HG03432 (cell line): ENCODE data around the gene PALM3.
A peak's percentile ranks its signal among the peaks of the same experiment; 100 is the strongest.

Experiments
- ATAC-seq: cut with Tn5 transposase; IDR thresholded peaks from one replicate; pipeline ENCODE4 v1.9.1; 2021; ENCODE audit warnings: mild to moderate bottlenecking, moderate library complexity; ENCODE audit not compliant: unreplicated experiment

The PALM3 gene

DNA sequence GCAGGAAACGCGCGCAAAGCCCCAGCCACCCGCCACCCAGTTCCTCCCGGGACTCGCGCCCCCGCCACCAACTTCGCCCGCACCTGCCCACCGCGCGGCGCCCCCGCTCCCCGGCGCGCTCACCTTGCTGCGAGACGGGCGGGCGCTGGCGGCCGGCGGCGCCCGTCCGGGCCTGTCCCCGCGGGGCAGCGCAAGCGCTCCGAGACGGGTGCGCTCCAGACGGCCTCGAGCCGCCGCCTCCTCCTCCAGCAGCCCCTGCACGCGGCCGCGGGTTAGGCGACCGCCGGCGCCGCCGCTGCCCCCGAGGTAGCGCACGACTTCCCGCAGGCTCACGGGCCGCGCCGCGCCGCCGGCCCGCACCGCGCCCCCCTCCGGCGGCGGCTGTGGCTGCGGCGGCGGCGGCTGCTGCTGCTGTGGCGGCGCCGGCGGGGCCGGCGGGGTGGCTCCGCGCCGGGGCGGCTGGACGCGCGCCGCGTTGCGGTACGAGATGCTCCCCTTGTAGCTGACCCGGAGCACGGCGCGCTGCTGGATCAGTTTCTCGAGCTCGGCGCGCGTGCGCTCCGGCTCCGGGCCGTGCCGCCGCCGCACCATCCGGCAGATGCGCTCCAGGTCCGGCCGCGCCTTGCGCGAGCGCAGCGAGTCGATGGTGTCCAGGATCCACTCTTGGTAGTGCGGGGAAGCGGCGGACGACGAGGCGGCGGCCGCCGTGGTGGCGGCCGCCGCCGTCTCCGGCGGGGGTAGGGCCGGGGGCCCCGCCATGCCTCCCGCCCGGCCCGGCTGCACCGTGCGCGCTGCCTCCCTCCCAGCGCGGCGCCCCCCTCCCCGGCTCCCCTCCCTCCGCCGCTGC, 28.0 kb upstream of the PALM3 start:
- no peak for ATAC-seq

DNA sequence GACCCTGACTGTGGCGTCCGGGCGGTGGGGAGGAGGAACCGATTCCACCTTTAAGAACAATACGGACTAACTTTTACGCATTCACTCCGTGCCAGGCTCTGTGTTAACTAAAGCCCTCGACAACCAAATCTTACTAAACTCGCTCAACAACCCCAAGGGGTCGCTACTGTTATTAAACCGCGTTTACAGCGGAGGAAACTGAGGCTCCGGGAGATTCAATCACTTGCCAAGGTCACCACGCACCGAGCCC, 27.5 kb upstream of the PALM3 start:
- no peak for ATAC-seq

DNA sequence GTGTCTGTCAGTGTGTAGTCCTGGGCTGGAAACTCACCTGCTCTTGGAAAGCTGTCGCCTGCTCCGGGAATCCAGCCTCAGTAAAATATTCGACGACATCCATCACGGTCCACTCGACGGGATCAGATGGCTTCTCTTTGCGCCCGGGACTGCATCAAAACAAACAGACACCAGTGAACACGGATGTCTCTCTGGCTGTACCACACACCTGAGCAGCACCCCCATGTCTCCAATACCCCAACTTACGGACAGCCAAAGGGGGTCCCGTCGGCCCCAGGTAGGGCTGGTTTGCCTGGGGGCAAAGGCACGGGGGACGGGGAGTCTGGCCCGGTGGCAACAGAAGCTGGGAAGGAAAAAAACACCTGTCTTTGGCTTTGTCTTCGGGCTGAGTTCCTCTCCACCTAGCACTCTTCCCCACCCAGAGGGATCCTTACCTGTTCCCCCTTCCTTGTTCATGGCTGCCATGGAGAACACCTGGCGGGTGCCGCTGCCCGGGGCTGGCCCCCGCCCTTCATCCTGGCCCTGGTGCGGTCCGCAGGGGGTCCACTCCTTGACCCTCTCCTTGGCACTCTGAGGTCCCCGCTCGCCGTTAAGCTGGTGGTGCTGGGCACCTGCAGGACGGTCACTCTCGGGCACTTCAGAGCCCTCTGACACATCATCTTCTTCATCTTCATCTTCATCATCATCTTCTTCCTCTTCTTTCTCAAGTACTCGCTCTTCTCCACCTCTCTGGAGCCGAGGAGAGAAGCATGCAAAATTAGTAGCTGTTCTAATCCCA, 26.9 kb upstream of the PALM3 start:
- ATAC-seq: no peak

DNA sequence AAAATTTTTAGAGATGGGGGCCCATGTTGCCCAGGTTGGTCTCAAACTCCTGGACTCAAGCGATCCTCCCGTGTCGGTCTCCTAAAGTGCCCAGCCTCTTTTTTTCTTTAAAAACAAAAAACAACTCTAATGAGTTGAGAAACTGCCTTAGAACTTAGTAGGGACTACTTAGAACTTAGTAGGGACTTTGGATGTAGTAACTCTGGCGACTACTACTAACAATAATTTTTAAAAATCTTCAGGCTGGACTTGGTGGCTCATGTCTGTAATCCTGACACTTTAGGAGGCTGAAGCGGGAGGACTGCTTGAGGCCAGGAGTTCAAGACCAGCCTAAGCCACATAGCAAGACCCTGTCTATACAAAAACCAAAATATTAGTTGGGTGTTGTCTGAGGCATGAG, 24.2 kb upstream of the PALM3 start:
- ATAC-seq: no peak

DNA sequence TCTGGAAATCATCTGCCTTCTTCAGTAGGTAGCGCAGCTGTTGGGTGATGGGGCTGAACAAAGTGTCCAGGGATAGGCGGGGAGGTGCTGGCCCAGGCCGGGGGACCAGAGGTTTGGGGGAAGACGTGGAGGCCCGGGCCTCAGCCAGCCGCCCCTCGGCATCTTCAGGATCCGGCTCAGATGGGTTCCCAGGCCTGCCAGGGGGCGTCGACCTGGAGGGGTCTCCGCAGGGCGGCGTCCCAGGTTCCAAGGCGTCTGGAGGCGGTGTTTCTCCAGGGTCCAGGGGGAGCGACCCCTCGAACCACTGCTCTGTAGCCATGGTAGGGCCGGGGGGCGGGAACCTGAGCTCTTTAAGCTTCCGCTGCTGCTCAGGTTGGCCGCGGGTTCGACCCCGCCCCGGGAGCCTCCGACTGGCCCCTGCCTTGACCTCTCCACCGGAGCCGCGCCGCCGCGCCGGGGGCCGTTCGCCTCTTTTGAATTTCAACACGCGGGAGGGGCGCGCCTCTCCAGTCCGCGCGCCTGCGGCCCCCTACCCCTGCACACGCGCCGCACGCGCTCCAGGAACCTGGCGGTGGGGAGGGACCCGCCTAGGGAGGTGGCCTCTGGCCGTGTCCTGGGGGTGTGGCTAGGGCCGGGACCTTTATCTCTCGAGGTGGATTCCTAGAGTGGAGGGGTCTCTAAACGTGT, 23.6 kb upstream of the PALM3 start, which contains the start of gene C19orf67:
TSS of gene C19orf67 (minus strand) at position 475 of the 687 bp plus-strand sequence. CDS start at position 319, 156 bp downstream.
- ATAC-seq: no peak

DNA sequence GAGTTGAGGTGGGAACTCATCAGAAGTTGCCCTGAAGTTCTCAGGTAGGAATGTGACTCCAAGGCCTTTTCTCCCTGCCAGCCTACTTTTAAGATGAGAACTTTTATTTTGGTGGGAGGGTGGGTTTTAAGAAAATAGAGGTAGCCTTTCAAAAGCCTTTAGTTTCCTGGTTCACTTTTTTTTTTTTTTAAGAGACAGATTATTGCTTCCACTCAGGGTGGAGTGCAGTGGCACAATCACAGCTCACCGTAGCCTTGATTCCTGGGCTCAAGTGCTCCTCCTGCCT, 20.7 kb upstream of the PALM3 start:
- no peak for ATAC-seq

DNA sequence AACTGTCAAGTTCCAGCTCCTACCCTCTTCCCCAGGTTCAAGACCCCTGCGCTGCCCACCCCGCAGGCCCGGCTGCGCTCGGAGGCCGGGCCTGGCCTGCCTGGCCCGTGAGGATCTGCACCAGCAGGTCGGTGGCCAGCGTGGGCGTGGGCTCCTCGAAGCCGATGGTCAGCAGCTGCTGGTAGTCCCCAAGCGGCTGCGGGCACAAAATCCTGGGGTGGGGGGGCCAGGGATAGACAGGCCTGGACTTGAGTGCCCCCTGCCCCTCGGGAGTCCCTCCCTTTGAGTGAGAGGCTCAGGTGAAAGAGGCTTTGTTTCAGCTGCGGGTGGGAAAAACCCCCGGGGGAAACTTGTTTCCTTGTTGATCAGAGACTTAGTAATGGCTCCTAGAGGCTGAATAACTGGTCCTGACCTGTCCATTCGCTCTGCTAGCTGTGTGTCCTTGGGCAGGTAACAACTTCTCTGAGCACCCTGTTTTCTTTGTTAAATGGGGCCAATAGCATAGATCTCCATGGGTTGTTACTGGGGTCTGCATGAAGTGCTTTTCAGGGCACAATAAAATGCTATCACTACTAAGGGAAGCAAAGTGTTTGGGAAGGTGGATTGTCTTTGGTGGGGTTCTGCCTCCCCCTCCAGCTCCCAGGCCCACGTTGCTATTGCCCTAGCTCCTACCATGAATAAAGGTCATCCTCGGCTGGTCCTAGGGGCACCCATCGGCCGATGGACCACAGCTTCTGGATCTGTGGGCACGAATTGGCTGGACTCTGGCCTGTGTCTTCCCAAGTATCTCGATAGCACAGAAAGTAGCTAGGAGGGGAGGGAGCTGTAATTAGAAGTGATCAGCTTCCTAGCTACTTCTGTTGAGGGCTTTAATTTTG, 20.2 kb upstream of the PALM3 start:
- ATAC-seq: peak; percentile 15

DNA sequence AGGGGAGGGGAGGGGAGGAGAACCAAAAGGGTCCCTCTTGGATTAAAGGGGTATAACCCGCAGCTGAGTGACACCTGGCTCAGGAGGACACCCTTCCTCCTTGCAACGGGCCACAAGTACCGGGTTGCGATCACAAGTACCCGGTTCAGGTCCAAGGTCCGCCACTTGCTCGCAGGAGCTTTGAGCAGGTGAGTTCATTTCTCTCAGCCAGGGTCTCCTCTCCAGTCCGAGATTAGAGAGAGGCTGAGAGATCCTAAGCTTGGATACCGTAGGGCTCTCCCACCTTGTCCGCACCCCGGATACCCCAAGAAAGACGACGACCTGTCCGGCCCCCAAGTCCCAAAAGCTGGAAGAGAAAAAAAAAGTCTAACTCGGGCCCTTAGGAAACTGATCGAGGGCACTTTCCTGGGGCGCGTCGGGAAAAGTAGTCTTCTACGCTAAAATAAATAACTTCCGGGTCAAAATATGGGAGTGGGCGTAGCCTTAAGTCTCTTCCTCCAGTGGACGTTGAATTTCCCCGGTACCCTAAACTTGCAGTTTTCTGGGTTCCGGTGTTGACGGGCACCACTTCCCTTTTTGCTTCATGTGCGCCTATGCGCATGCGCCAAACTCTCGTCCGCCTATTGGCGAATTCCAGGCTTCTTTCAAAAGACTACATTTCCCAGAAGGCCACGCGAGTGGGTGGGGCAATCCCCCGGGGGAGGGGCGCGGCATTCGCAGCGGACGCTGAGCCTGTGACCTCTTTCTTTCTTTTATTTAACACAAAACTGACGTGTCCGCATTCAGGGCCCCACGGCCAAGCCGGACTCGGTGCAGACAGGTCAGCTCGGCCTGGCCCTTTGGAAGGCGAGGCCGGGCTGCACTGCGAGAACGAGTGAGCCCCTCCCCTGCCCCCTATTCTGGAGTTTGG, 19.3 kb upstream of the PALM3 start:
- ATAC-seq: peak; percentile 81

DNA sequence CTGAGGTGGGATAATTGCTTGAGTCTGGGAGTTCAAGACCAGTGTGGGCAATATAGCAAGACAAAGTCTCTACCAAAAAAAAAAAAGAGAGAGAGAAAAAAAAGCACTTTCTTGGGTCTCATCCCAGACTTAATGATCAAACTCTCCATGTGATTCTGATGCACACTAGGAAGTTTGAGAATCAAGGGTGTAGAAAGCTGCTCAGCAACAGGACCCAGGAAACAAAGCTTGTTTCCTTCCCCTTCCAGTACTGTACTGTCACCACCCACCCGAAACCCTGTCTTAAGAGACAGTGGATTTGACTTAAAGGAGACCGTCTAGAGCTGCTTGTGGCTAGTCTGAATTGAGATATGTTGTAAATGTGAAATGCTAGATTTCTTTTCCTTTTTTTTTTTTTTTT, 16.5 kb upstream of the PALM3 start:
- ATAC-seq: no peak

DNA sequence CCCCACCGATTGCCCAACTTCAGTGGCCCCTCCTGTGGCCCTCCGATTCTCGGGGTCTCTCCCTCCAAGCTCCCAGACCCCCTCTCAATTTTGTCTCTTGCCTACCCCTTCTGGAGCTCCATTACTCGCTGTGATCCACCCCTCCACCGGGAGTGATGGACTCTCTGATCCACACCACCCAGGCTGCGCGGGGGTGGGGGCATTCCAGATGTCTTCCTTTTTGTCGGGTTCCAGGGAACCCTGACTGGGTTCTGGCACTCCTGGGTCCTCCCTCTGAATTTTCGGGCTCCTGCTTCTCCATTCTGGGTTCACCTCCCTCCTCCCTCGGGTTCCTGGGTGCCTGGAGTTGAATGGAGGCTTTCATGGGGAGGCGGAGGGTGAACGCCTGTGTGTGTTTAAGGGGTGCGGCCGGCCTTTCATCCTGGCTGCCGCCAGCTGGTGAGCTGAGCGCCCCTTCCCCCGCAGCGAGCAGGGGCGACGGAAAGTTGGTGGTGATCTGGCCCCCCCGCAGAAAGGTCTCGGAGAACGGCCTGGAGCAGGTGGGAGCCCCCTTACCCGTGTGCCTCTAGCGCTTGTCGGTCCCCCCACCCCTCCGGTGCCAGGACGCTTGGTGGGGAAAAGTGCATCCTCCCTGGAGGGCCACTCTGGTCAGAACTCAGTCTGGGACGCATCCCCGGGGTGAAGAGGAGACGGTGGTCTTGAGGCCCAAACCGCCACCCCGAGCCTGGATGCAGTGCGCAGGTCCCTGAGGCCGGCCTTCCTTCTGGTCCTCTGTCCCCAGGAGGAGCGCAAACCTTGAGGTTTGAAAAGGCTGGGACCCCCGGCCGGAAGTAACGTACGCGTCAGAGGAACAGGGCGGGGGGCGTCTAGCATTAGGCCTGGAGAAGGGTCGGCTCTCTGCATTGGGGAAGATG, 12.3 kb upstream of the PALM3 start:
- ATAC-seq: no peak

DNA sequence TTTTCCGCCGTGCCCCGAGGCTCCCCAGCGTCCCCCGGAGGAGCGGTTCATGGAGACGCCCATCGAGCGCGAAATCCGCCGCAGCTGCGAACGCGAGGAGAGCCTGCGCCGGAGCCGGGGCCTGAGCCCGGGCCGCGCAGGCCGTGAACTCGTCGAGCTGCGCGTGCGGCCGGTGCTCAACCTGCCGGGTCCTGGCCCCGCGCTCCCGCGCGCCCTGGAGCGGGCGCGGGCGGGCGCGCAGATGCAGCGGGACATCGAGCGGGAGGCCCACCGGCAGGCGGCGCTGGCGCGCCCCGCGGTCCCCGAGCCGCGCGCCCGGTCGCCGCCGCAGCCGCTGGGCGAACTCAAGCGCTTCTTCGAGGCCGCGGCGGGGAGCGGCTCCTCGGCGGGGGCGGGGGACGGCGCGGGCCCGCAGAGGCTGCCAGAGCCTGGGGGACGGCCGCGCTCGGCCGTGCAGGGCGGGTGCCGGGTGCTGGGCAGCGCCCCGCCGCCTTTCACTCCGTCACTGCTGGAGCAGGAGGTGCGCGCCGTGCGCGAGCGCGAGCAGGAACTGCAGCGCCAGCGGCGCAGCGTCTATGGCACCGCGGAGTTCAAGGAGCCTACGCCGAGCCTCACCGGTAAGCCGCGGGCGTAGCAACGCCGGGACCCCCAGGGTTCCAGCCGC, 11.5 kb upstream of the PALM3 start:
- peak; percentile 59 for ATAC-seq

DNA sequence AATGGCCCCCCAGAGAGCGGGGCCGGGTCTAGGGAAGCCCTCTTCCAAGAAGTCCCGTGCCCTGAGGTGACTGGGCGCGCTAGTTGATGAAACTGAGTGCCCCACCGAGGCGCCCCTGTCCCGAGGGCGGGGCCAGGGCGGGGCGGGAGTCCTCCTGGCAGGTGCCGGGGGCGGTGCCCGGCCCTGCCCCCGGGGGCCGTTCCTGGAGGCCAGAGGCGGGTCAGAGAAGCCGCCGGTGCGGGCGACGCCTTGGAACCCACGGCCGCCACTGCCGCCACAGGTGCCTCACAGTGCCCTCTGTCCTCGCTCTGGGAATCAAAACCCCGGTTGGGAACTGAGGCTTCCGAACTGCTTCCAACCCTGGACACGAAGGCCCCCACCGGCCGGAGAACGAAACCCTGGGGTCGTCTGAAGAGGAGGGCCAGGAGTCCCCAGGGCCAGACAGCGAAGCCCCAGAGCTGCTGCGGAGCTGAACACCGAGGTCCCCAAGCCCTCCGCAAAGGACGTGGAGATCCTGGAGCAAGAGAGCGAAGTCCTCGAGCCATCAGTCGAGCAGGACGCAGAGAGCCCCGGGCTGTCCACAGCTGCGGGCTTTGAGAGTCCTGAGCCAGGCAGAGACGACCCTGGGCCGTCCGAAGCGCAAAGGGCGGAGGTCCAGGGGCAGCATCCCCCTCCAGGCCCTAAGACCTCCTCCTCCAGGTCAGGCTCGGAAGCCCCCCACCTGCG, 10.8 kb upstream of the PALM3 start, which contains the start of gene MISP3:
TSS of gene MISP3 (plus strand) at position 252 of the 726 bp plus-strand sequence. CDS start 524 bp downstream, outside the sequence.
- peak; percentile 24 for ATAC-seq

DNA sequence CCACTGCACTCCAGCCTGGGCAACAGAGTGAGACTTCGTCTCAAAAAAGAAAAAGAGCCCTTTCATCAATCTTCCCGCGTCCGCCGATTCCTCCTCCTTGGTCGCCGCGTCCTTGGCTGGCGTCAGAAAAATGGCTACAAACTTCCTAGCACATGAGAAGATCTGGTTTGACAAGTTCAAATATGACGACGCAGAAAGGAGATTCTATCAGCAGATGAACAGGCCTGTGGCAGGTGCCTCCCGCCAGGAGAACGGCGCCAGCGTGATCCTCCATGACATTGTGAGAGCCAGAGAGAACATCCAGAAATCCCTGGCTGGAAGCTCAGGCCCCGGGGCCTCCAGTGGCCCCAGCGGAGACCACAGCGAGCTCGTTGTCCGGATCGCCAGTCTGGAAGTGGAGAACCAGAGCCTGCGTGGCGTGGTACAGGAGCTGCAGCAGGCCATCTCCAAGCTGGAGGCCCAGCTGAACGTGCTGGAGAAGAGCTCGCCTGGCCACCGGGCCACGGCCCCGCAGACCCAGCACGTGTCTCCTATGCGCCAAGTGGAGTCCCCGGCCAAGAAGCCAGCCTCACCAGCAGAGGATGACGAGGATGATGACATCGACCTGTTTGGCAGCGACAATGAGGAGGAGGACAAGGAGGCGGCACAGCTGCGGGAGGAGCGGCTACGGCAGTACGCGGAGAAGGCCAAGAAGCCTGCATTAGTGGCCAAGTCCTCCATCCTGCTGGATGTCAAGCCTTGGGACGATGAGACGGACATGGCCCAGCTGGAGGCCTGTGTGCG, 8.6 kb upstream of the PALM3 start:
- ATAC-seq: no peak

DNA sequence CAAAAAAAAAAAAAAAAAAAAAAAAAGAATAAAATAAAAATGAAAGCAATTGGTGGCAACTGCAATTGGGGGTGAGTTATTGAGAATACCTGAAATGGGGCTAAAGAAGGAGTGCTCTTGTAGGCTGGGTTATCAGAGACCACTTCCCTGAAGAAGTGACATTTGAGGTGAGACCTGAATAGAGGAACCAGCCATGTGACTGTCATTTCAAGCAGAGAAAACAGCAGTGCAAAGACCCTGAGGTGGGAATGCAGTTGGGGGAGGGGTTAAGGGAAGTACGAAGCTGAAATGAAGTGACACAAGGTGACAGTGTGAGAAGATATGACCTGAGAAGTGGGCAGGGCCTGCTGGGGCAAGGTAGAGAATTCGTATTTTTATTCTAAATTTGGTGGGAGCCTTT, 4.3 kb upstream of the PALM3 start:
- no peak for ATAC-seq

DNA sequence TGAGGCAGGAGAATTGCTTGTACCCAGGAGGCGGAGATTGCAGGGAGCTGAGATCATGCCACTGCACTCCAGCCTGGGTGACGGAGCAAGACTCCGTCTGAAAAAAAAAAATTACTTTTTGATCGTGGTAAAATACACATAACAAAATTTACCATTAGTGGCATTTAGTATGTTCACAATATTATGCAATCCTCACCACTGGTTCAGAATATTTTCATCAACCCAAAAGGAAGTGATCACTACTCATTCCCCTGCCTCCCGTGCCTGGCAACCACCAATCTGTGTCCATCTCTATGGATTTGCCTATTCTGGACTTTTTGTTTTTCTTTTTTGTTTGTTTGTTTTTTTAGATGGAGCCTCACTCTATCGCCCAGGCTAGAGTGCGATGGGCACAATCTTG, 1.2 kb upstream of the PALM3 start:
- ATAC-seq: no peak

DNA sequence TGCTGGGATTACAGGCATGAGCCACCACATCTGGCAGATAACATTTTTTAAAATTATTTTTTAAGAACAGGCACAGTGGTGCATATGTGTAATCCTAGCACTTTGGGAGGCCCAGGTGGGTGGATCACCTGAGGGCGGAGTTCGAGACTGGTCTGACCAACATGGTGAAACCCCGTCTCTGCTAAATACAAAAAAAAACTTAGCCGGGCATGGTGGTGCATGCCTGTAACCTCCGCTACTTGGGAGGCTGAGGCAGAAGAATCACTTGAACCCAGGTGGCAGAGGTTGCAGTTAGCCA, 631 bp upstream of the PALM3 start:
- no peak for ATAC-seq

DNA sequence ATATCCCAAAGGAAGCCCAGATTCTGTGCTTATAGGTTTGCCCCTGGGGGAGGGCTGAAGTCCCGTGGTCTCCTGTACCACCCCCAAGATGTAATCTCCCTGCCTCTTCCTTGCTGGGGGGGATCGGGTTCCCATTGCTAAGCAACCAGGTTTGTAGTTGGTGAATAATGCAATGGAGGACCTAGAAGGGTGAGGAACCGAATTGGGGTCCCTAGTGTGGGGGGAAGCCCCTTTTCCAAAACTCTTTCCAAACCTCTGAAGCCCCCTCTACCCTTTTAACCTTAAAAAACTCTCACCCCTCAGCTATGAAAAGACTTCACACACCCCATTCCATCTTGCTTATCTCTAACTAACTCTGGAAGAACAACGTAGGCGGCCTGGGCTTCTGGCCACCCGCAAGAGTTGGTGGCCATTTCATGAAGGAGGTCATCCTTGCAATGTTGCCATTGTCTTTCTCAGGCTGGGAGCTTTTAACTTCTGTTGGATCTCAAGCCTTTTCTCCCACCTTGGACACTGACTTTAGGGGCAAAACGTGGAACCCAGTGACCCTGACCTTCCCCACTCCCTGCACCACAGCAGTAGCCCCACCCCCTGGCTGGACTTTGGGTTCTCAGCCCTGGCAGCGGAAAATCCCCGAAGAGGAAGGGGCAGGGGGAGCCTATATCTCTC, 661 bp downstream of the PALM3 start:
- no peak for ATAC-seq
